Right renal cortex interstitium (tissue), 3 donors: Measurements from ENCODE around the gene RPS4Y2. TPM values are rescaled to one million over a fixed set of nuclear protein-coding genes. Genes with fewer than 3 reads are reported as not detected.

ENCODE experiments used
- DNase-seq, 3 donors: peaks; one replicate each; pipeline ENCODE4 v3.0.0-alpha.2; 2013; ENCODE audit warnings: low read depth in 3 of 3, low spot score in 2 of 3
- polyA plus RNA-seq, 3 donors: library from polyadenylated mRNA; unstranded; fragments of 120-200 nt; gene quantifications; one replicate each; pipeline ENCODE4 v1.2.1, GENCODE V29; 2013; ENCODE audit not compliant: insufficient read length in 3 of 3

The RPS4Y2 gene
- polyA plus RNA-seq, 3 donors = 0.37 to 0.48 (median 0.47) TPM

GRCh38 chrY:20817067-20817466 is 61.2 kb downstream of the RPS4Y2 start:
- DNase-seq = no peak

Other genes starting within 250 kb of the RPS4Y2 start
- 10 to 100 TPM; 62.7 to 75.4 (median 70.2) TPM for gene EIF1AY, start 180.3 kb upstream of the RPS4Y2 start, polyA plus RNA-seq